Measurements from ENCODE around the gene MAP2. TPM values are rescaled to one million over a fixed set of nuclear protein-coding genes. Genes with fewer than 3 reads are reported as not detected.

The MAP2 gene
- total RNA-seq, 2 experiments from 2014 or later, result 0.16 to 0.20 TPM

DNA sequence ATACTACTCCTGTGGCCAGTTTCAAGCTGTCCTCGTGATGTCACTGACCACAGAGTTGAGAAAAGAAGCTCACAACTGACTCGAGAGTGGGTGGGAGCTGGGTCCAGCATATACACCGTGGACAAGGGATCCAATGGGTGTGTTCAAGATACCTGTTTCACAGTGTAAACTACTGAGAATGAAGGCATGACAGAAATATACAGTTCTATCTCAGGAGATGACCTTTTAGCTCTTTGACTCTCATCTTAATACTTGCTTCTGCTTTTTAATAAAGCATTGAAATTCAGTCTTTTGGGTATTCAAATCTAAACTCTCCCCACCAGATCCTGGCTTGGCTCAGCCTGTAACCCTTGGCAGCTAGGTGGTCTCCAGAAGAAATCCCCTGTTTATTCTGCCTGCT is 130.1 kb downstream of the MAP2 start:
- ATAC-seq (ENCODE audit: poor library complexity) (no peak), DNase-seq (no peak)
- ChIA-PET CTCF (no interaction called here), POLR2A (interaction anchor here (0.6 kb wide), 1 partner anchor 498 kb away, joined by 3 read pairs; no protein-coding TSS in a partner anchor)
- no peaks in the 10 kb centered on the region for H3K9me3 ChIP-seq (ENCODE audit: control insufficient read depth in 1 of 2, insufficient read depth in 1 of 2, low read length in 2 of 2)
- H3K4me1 Mint-ChIP-seq (ENCODE audit: low read depth), result no peaks in the 10 kb centered on the region
- TF ChIP-seq, protein P1, sequence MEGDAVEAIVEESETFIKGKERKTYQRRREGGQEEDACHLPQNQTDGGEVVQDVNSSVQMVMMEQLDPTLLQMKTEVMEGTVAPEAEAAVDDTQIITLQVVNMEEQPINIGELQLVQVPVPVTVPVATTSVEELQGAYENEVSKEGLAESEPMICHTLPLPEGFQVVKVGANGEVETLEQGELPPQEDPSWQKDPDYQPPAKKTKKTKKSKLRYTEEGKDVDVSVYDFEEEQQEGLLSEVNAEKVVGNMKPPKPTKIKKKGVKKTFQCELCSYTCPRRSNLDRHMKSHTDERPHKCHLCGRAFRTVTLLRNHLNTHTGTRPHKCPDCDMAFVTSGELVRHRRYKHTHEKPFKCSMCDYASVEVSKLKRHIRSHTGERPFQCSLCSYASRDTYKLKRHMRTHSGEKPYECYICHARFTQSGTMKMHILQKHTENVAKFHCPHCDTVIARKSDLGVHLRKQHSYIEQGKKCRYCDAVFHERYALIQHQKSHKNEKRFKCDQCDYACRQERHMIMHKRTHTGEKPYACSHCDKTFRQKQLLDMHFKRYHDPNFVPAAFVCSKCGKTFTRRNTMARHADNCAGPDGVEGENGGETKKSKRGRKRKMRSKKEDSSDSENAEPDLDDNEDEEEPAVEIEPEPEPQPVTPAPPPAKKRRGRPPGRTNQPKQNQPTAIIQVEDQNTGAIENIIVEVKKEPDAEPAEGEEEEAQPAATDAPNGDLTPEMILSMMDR (IDR thresholded peaks at IDR 0.05), result no peak
- no peaks in the 10 kb centered on the region for H3K9me3 Mint-ChIP-seq
- no peak overlapping the region for H3K4me3 Mint-ChIP-seq
- H3K4me1 ChIP-seq (ENCODE audit: insufficient read depth, low read length), result no peaks in the 10 kb centered on the region
- H3K36me3 Mint-ChIP-seq (ENCODE audit: low read depth), result no peaks in the 10 kb centered on the region
- intact Hi-C loops (cut with DNase I, micrococcal nuclease), result no loop called here
- H3K36me3 ChIP-seq (ENCODE audit: insufficient read depth, low read length), result no peaks in the 10 kb centered on the region
- no peak overlapping the region for H3K27ac ChIP-seq (ENCODE audit: low read depth in 1 of 2, low read length in 2 of 2)
- no peak overlapping the region for H3K27ac Mint-ChIP-seq
- H3K27me3 ChIP-seq (ENCODE audit: control insufficient read depth in 1 of 2, insufficient read depth in 2 of 2, low read length in 2 of 2), result no peaks in the 10 kb centered on the region
- H3K27me3 Mint-ChIP-seq, result no peaks in the 10 kb centered on the region
- no peak overlapping the region for H3K4me3 ChIP-seq (ENCODE audit: low read length)

DNA sequence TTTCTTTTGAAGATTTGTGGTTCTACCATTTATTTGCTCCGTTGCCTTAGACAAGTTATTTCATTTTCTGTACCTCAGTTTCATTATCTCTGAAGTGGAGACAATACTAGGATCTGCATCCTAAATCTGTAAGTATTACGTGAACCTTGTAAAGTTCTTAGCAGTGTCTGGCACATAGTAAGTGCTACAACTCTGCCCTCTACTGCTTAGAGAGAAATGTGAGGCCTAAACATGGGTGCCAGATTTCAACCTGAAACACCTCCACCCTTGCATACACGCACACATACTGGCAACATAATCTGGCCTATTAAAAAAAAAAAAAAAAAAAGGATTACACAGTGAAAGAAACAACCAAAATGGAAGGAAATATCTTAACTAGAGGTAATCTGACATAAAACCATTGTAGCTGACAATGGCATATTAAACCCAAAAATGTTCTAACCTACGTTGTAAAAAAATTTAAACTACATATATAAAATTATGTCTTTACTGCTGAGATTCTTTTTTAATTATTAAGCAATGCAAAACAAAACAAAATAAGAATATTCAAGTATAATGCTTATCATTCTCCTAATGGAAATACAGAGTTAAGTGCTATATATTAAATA is 132.6 kb downstream of the MAP2 start:
- Histone ChIP-seq H3K36me3 (ENCODE audit: insufficient read depth, low read length) (no peaks in the 10 kb centered on the region), H3K27me3 (ENCODE audit: control insufficient read depth in 1 of 2, insufficient read depth in 2 of 2, low read length in 2 of 2) (no peaks in the 10 kb centered on the region), H3K4me1 (ENCODE audit: insufficient read depth, low read length) (no peaks in the 10 kb centered on the region), H3K27ac (ENCODE audit: low read depth in 1 of 2, low read length in 2 of 2) (no peak overlapping the region), H3K9me3 (ENCODE audit: control insufficient read depth in 1 of 2, insufficient read depth in 1 of 2, low read length in 2 of 2) (no peaks in the 10 kb centered on the region), H3K4me3 (ENCODE audit: low read length) (no peak overlapping the region)
- no peaks in the 10 kb centered on the region for H3K4me1 Mint-ChIP-seq (ENCODE audit: low read depth)
- ATAC-seq (ENCODE audit: poor library complexity) (no peak), DNase-seq (no peak)
- H3K4me3 Mint-ChIP-seq, result no peak overlapping the region
- TF ChIP-seq, protein P1 (IDR thresholded peaks at IDR 0.05), result no peak
- H3K9me3 Mint-ChIP-seq, result no peaks in the 10 kb centered on the region
- ChIA-PET POLR2A (no interaction called here), CTCF (no interaction called here)
- no peaks in the 10 kb centered on the region for H3K27me3 Mint-ChIP-seq
- no peak overlapping the region for H3K27ac Mint-ChIP-seq
- intact Hi-C loops (cut with DNase I, micrococcal nuclease), result no loop called here
- no peaks in the 10 kb centered on the region for H3K36me3 Mint-ChIP-seq (ENCODE audit: low read depth)

DNA sequence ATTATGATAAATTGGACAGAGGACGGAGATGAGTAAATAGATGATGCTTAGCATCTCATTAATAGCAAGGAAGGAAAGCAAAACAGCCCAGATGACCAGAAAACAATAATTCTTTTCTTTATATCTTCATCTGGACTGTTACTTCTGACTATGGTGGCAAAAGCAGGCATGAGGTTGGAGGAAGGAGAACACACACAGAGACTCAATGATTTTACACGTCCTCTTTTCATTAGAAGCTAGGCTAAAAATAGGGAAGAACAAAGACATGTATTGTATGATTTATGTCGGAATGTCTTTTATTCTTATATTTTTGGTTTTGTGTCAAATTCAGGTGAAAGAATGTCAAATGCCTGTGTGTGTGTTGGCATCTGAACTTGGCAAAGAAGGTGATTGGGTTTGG is 137.1 kb downstream of the MAP2 start:
- Mint-ChIP-seq H3K4me1 (ENCODE audit: low read depth) (no peaks in the 10 kb centered on the region), H3K36me3 (ENCODE audit: low read depth) (no peaks in the 10 kb centered on the region), H3K27ac (no peak overlapping the region), H3K9me3 (no peaks in the 10 kb centered on the region), H3K27me3 (no peaks in the 10 kb centered on the region), H3K4me3 (no peak overlapping the region)
- no peak overlapping the region for H3K27ac ChIP-seq (ENCODE audit: low read depth in 1 of 2, low read length in 2 of 2)
- ATAC-seq (ENCODE audit: poor library complexity), result no peak
- H3K36me3 ChIP-seq (ENCODE audit: insufficient read depth, low read length), result no peaks in the 10 kb centered on the region
- ChIA-PET POLR2A (no interaction called here), CTCF (no interaction called here)
- H3K4me1 ChIP-seq (ENCODE audit: insufficient read depth, low read length), result no peaks in the 10 kb centered on the region
- intact Hi-C loops (cut with DNase I, micrococcal nuclease), result no loop called here
- no peaks in the 10 kb centered on the region for H3K27me3 ChIP-seq (ENCODE audit: control insufficient read depth in 1 of 2, insufficient read depth in 2 of 2, low read length in 2 of 2)
- no peak for DNase-seq
- TF ChIP-seq, protein P1 (IDR thresholded peaks at IDR 0.05), result no peak
- H3K4me3 ChIP-seq (ENCODE audit: low read length), result no peak overlapping the region
- H3K9me3 ChIP-seq (ENCODE audit: control insufficient read depth in 1 of 2, insufficient read depth in 1 of 2, low read length in 2 of 2), result no peaks in the 10 kb centered on the region

All from CD4-positive, alpha-beta T cell (primary cell).